Stimulated activated naive CD4-positive, alpha-beta T cell (primary cell): Measurements from ENCODE around the gene EIF2AK2.

Experiments used
- DNase-seq, 6 experiments: peaks; one replicate each; lab custom pipeline; 2025; lab: John Stamatoyannopoulos, UW

Gene EIF2AK2

GRCh38 chr2:37171624-37171950 is 14.8 kb upstream of the EIF2AK2 start:
- DNase-seq: no peak

- DNase-seq: peak in 2 of 6 experiments; percentile 32
These were observed 11.6 kb upstream of the EIF2AK2 start for GRCh38 chr2:37168217-37168981.

- no peak for DNase-seq
These were observed 10.9 kb upstream of the EIF2AK2 start for GRCh38 chr2:37167636-37168180.

- no peak for DNase-seq
These were observed 8.0 kb upstream of the EIF2AK2 start for GRCh38 chr2:37164757-37165156.

- DNase-seq: peak in 5 of 6 experiments; percentile 13 to 70 (median 46)
These were observed 516 bp downstream of the EIF2AK2 start for GRCh38 chr2:37156071-37156856.

GRCh38 chr2:37154785-37155184 is 2.0 kb downstream of the EIF2AK2 start:
- DNase-seq: no peak

- no peak for DNase-seq
These were observed 3.6 kb downstream of the EIF2AK2 start for GRCh38 chr2:37153224-37153623.

GRCh38 chr2:37149626-37150322 is 7.0 kb downstream of the EIF2AK2 start:
- DNase-seq: no peak

- DNase-seq: no peak
These were observed 8.5 kb downstream of the EIF2AK2 start for GRCh38 chr2:37148325-37148724.

- DNase-seq: no peak
These were observed 10.7 kb downstream of the EIF2AK2 start for GRCh38 chr2:37146062-37146461.

GRCh38 chr2:37143974-37144373 is 12.8 kb downstream of the EIF2AK2 start:
- no peak for DNase-seq

- no peak for DNase-seq
These were observed 14.2 kb downstream of the EIF2AK2 start for GRCh38 chr2:37142546-37142945.

GRCh38 chr2:37132914-37133313 is 23.9 kb downstream of the EIF2AK2 start:
- no peak for DNase-seq

- DNase-seq: no peak
These were observed 31.4 kb downstream of the EIF2AK2 start for GRCh38 chr2:37125416-37125815.

- no peak for DNase-seq
These were observed 37.6 kb downstream of the EIF2AK2 start for GRCh38 chr2:37119157-37119556.

GRCh38 chr2:37117566-37117965 is 39.2 kb downstream of the EIF2AK2 start:
- no peak for DNase-seq

GRCh38 chr2:37111958-37112357 is 44.8 kb downstream of the EIF2AK2 start:
- DNase-seq: no peak

GRCh38 chr2:37110306-37111212 is 46.2 kb downstream of the EIF2AK2 start:
- no peak for DNase-seq

- DNase-seq: no peak
These were observed 47.3 kb downstream of the EIF2AK2 start for GRCh38 chr2:37109523-37109922.

- no peak for DNase-seq
These were observed 51.6 kb downstream of the EIF2AK2 start for GRCh38 chr2:37105150-37105549.

- DNase-seq: no peak
These were observed 52.6 kb downstream of the EIF2AK2 start for GRCh38 chr2:37104178-37104577.
